22Rv1 (cell line): ENCODE measurements around the gene CTTN.

Source experiments
- H3K27ac ChIP-seq: fragments of 450-650 bp; 2 replicates; pipeline ENCODE4 v1.5.1; 2017
- CTCF ChIP-seq: fragments of 450-650 bp; IDR thresholded peaks from 2 replicates; pipeline ENCODE4 v1.5.1; 2017; ENCODE audit warnings: mild to moderate bottlenecking
- ZFX ChIP-seq: fragments of 450-650 bp; IDR thresholded peaks from 2 replicates; pipeline ENCODE4 v1.6.1; 2017; ENCODE audit warnings: antibody characterized with exemption, borderline replicate concordance

The CTTN gene

GRCh38 chr11:70477609-70478008 is 79.3 kb downstream of the CTTN start:
- no peak for TF ChIP-seq CTCF
- TF ChIP-seq ZFX = no peak
- H3K27ac ChIP-seq = no peak overlapping the region

GRCh38 chr11:70478166-70478890 is 80.0 kb downstream of the CTTN start:
- H3K27ac ChIP-seq = no peak overlapping the region
- TF ChIP-seq ZFX (no peak), CTCF (no peak)

DNA sequence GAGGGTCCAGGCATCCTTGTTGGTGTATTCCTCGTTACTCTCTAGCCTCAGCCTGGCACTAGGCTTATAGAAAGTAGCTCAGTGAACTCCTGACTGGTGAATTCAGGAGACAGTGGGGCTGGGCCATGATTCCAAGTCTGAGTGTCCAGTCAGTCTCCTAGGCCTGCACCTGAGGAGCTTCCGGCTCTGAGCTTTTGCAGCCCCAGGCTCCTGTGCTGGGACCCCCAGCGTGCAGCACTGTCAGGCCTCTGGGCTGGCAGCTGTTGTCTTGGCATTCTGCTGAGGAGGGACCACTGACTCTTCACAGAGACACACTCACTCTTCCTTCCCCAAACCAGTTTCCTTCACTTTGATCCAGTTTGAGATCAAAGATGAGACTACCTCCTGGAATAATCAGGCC is 82.4 kb downstream of the CTTN start:
- H3K27ac ChIP-seq = no peak overlapping the region
- TF ChIP-seq ZFX (no peak), CTCF (no peak)

DNA sequence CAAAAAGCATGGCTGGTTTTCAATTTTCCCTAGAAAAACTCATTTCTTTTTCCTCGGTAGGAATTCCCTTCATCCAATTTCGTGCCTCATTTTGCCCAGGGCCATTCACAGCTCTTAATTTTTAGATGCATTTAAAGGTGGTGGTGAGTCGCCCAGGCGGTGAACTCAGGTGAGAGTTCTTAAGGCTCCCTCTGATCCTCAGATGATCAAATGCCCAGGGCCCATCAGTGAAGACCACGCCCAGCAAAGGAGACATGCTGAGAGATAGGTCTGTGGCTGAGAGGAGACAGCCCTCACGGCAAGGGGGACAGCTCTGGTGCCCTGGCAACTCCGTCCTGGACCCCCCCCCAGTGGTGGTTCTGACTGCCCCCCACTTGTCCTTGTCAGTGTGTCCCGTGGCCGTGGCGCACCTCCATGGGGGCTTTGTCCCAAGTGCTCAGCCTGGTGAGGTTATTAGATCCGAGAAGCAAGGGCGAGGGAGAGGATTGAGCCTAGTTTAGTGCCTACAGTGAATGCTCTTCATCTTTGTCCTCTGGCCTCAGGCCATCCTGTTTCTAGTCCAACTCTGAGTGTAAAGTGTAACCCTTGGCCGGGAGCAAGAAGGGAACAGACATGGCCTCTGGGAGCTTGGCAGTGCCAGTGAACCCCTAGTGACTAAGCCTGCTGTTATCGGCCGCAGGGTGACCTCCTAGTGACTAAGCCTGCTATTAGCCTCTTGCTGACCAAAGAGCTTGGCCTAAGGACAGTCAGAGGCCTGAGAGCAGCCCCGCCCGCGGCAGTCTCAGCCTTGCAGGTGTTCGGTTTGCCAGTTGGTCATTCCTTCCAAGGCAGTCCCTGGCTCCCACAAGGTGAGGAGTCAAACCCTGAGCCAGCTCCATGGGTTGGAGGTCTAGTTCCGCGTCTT is 83.5 kb downstream of the CTTN start:
- TF ChIP-seq ZFX (no peak), CTCF (no peak)
- no peak overlapping the region for H3K27ac ChIP-seq

DNA sequence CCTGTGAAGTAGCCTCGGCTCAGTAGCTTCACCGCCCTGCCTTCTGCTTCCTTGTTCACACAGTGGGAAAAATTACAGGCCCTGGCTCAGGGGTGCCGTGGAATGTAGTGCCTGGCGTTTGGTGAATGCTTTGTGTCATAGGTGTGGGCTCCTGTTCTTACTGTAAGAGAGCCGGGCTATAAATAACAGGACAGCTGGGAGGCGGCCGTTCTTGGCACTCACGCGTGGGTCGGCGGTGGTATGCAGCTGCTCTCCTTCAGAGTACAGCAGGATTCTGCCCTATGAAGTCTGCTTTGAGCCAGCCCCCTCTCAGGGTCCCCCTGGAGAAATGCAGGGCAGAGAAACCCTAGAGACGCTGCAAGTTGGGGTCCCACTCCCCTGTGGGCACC is 84.2 kb downstream of the CTTN start:
- H3K27ac ChIP-seq = no peak overlapping the region
- TF ChIP-seq CTCF (no peak), ZFX (no peak)

DNA sequence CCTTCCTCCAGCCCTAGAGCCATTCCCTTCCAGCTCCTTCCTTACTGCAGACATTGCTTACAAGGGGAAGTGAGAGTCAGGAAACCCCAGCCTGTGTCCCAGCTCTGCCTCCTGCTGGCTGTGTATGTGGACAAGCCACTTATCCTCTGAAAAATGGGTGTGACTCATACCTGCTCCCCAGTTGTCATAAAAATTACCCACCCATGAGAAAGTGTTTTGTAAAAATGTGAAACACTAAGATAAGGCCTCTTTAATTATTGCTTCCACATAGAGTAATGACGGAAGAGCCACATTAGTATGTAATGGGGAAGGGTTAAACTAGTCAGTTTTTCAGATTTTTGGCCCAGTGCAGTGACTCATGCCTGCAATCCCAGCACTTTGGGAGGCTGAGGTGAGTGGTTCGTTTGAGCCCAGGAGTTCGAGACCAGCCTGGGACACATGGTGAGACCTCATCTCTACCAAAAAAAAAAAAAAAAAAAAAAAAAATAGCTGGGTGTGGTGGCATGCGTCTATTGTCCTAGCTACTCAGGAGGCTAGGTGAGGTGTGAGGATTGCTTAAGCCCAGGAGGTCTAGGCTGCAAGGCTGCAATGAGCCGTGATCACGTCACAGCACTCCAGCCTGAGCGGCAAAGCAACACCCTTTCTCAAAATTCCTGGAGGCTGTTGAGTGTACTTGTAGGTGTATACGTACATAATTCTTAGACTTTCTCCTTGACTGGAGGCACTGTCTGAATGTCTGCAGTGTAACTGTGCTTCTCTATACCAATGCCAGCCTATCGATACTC is 84.9 kb downstream of the CTTN start:
- H3K27ac ChIP-seq = no peak overlapping the region
- TF ChIP-seq ZFX (no peak), CTCF (peak; percentile 14; the same call in 1 of the 2 replicates)
